NCI-H146 treated with DMSO at 0.1 percent for 48 hours (cell line): ENCODE data around the gene TEX38.

ENCODE experiments used
- DNase-seq: peaks from one replicate; lab custom pipeline; 2025; ENCODE audit not compliant: unreplicated experiment; lab: John Stamatoyannopoulos, UW

The TEX38 gene

DNA sequence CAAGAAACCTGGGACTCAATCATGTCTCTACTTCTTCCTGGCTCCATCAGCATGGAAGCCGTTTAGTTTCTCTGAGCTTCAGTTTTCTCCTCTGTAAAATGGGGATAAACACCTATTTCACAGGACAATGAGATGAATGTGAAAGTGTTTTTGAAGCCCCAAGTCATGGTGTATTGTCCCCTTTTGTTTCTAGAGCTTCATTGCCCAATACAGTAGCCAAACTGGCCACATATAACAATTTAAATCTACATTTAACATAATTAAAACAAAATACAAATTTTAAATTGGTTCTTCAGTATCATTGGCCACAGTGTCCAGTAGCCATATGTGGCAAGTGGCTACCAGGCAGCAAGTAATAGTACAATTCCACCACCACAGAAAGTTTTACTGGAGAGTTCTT, 49.5 kb downstream of the TEX38 start:
- no peak for DNase-seq

DNA sequence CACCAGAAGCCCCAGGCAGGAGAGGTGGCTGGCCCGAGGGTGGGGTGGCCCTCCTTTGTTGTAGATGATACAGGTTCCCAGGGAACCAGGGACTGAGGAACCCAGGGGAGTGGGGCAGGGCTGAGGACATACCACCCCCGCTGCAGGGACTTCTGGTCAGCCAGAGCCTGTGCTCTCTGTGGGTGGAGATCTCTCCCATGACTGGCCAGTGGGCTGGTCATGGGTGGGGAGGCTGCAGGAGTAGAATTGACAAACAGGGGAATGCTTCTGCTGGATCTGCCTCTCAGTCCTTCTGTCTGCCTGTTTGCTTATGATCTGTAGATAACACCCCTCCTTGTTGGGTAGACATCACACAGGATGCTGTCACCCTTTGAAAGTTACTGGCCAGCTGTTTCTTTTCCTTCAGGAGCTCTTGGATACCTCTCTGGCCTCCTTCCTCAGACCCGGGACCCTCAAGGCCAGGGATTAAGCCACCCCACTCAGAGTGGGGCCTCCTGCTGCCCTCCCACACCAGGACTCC, 50.1 kb downstream of the TEX38 start:
- no peak for DNase-seq
